Transverse colon (tissue), 4 donors: ENCODE data around the gene NR4A3. TPM values are rescaled to one million over a fixed set of nuclear protein-coding genes. Genes with fewer than 3 reads are reported as not detected.
A peak's percentile ranks its signal among the peaks of the same experiment; 100 is the strongest.

ENCODE experiments used
- DNase-seq: peaks from one replicate; pipeline ENCODE4 v3.0.0-alpha.2; 2019
- H3K27ac ChIP-seq, 4 donors: fragments of 200-600 bp; sonication (generic); 2 replicates each; pipeline ENCODE4 v1.5.1; 2016 to 2018; ENCODE audit warnings: inconsistent platforms in 4 of 4
- H3K27me3 ChIP-seq: fragments of 200-600 bp; sonication (generic); 2 replicates; pipeline ENCODE4 v1.5.1; 2017; ENCODE audit warnings: inconsistent platforms
- H3K36me3 ChIP-seq, 4 donors: fragments of 200-600 bp; sonication (generic); 2 replicates each; pipeline ENCODE4 v1.5.1; 2017 to 2019; ENCODE audit warnings: inconsistent platforms in 4 of 4
- H3K4me1 ChIP-seq, 4 donors: fragments of 200-600 bp; sonication (generic); 2 replicates each; pipeline ENCODE4 v1.5.1; 2017 to 2020; ENCODE audit warnings: inconsistent platforms in 4 of 4
- H3K4me3 ChIP-seq, 4 donors: fragments of 200-600 bp; sonication (generic); 1 replicate in 1 of 4; 2 replicates in 3 of 4; pipeline versions ENCODE4 v1.5.1 to v1.6.1; 2017 to 2019; ENCODE audit warnings: inconsistent platforms in 4 of 4
- H3K9me3 ChIP-seq, 2 donors: fragments of 200-600 bp; sonication (generic); 2 replicates each; pipeline ENCODE4 v1.5.1; 2017 to 2019; ENCODE audit warnings: inconsistent platforms in 2 of 2
- EP300 ChIP-seq: sonication (generic); formaldehyde crosslinking; IDR thresholded peaks from one replicate; pipeline ENCODE4 v1.6.1; 2017; ENCODE audit warnings: antibody characterized with exemption, low read depth
- POLR2A ChIP-seq: fragments of 450-650 bp; IDR thresholded peaks from one replicate; pipeline ENCODE4 v1.6.1; 2016; ENCODE audit warnings: antibody characterized with exemption, mild to moderate bottlenecking, moderate library complexity
- POLR2AphosphoS5 ChIP-seq, 3 donors: sonication (generic); formaldehyde crosslinking; IDR thresholded peaks; one replicate each; pipeline ENCODE4 v1.6.1; 2016; ENCODE audit warnings: antibody characterized with exemption in 3 of 3
- WGBS, 2 donors: methylation state at CpG; one replicate each; pipeline ENCODE4 v1.1.5; 2018; ENCODE audit warnings: low coverage in 1 of 2; 5-methylcytosine and 5-hydroxymethylcytosine counted together
- in situ Hi-C, 4 donors: fragments of 200-750 bp; cut with MboI; loops; one replicate each; pipeline versions ENCODE4 v1.15.0 to v1.15.1; 2017; ENCODE audit warnings: low sequenced_read_pairs in 3 of 4, low pct_ligation_motif_present in 1 of 4, low pct_unique_long_range_greater_than_20kb in 1 of 4
- intact Hi-C: fragments of 100-400 bp; cut with DNase I; formaldehyde crosslinking; loops from one replicate; pipeline ENCODE4 v1.15.1; 2023; ENCODE audit warnings: low total_unique reads
- total RNA-seq, 4 donors: library from RNA; depleted of rRNA; stranded (reverse); fragments of >200 nt; gene quantifications; one replicate each; pipeline ENCODE4 v1.1.0, GENCODE V29; 2016
- TF ChIP-seq, protein P1 (sequence below), 5 experiments: fragments of 200-600 bp in 3 of 5; fragments of 450-650 bp in 2 of 5; sonication (generic) in 3 of 5; IDR thresholded peaks; 1 replicate in 2 of 5; 2 replicates in 3 of 5; pipeline ENCODE4 v1.5.1; 2016 to 2017; ENCODE audit warnings: antibody characterized with exemption in 5 of 5, inconsistent platforms in 3 of 5, mild to moderate bottlenecking in 2 of 5, moderate library complexity in 1 of 5

NR4A3 gene
- total RNA-seq, 4 donors from 2014 or later = 0.48 to 3.4 (median 1.3) TPM

DNA sequence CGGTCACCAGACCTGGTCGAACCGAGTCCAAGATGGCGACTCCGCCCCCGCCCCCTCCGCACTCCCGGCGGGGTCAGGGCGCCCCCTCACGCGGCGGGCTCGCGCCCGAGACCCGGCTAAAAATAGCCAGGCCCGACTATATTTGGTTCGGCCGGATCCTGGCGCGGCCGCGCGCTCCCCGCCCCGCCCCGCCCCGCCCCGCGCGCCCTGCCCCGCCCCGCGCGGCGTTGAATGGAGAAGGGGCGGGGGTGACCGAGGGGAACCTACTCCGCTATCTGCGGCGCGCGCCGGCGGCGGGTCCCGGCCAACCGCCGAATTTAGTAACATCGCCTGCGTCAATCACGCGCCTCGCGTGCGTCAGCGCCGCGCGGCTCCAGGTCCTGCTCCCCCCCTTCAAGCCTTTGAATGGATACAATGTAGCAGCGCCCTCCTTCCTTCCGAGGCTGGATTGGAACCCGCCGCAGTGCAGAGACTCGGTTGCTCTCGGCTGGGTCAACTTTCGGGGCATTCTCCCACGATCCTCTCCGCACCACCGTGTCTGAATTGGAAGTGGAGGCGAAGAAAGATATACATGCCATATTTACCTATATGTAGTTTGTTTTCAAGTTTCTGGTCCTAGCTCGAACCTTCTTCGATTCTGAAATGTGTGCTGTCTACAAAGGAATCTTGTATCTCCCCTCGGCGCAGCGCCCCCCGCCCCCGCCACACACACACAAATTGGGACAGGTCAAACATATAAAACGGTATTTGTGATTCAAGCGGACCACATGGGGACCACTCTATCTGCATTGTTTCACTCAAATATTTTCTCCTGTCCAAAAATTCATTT is 1.6 kb upstream of the NR4A3 start:
- H3K9me3 ChIP-seq = no peaks in the 10 kb centered on the region
- peaks cover 31% of the 10 kb centered on the region for H3K27me3 ChIP-seq
- peak overlapping the region; percentile 90 to 97 (median 94) for H3K27ac ChIP-seq
- H3K4me3 ChIP-seq = peak overlapping the region; percentile 66 to 79 (median 72)
- H3K36me3 ChIP-seq = no peaks in the 10 kb centered on the region
- 0% methylated on average over 30 of the region's 81 CpGs; no CpG with 5 or more reads in 1 of the 2 donors for WGBS, 2 donors
- intact Hi-C loops (loop anchor here (5.0 kb wide), 1 partner anchor 87 kb away; the partner anchor contains the start of gene STX17), in situ Hi-C loops (loop anchor here in 3 of 4 donors (25.0 kb wide), 2 partner anchors 192 to 517 kb away; no protein-coding TSS in a partner anchor)
- peak; percentile 90 for DNase-seq
- peaks cover 18 to 51% (median 46%) of the 10 kb centered on the region in 4 donors for H3K4me1 ChIP-seq
- peak; percentile 58 to 85 (median 67) for TF ChIP-seq POLR2AphosphoS5 (IDR thresholded peaks at IDR 0.05)
- peak; percentile 99 for TF ChIP-seq EP300
- no peak for TF ChIP-seq POLR2A
- TF ChIP-seq, protein P1, sequence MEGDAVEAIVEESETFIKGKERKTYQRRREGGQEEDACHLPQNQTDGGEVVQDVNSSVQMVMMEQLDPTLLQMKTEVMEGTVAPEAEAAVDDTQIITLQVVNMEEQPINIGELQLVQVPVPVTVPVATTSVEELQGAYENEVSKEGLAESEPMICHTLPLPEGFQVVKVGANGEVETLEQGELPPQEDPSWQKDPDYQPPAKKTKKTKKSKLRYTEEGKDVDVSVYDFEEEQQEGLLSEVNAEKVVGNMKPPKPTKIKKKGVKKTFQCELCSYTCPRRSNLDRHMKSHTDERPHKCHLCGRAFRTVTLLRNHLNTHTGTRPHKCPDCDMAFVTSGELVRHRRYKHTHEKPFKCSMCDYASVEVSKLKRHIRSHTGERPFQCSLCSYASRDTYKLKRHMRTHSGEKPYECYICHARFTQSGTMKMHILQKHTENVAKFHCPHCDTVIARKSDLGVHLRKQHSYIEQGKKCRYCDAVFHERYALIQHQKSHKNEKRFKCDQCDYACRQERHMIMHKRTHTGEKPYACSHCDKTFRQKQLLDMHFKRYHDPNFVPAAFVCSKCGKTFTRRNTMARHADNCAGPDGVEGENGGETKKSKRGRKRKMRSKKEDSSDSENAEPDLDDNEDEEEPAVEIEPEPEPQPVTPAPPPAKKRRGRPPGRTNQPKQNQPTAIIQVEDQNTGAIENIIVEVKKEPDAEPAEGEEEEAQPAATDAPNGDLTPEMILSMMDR (IDR thresholded peaks at IDR 0.05) = no peak

DNA sequence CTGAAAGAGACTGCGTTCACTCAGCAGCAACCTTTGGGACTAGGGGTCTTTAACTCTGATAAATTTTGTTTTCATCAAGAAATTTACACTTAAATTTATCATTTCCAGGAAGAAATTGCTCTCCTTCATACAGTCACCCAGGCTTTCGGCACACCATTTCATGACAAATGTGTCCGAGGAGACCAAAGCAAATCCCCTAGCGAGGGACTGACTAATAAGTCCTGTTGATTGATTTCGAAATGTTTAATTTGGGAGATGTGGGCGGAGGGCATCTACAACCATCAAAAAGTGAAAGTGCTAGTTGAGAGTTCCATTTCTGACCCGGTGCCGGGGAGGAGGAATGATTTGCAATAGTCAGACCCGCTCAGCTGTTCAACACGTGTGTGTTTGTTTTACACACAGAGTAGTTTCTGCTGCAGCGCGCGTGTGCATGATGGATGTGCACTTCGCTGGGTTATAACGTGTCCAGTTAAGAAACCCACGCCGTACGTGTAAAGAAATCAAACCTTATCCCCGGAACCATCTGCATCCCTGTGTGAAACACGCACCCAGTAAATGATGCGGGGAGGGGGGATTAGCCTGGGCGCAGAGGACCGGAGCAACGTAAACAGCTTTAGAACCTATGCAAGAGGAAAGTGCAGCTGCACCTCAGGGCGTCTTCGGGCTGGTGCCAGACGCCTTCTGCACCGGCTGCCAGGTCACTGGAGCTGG is 845 bp upstream of the NR4A3 start:
- Histone ChIP-seq H3K4me3 (peak overlapping the region; percentile 66 to 79 (median 72)), H3K9me3 (no peaks in the 10 kb centered on the region), H3K27ac (peak overlapping the region; percentile 90 to 97 (median 94)), H3K4me1 (peaks cover 18 to 56% (median 50%) of the 10 kb centered on the region in 4 donors), H3K27me3 (peaks cover 38% of the 10 kb centered on the region), H3K36me3 (no peaks in the 10 kb centered on the region)
- in situ Hi-C loops (loop anchor here in 3 of 4 donors (25.0 kb wide), 2 partner anchors 191 to 516 kb away; no protein-coding TSS in a partner anchor), intact Hi-C loops (loop anchor here (5.0 kb wide), 1 partner anchor 86 kb away; the partner anchor contains the start of gene STX17)
- peak; percentile 66 for DNase-seq
- TF ChIP-seq POLR2A = no peak
- no peak for TF ChIP-seq EP300
- peak in 2 of 3 donors; percentile 36 to 49 for TF ChIP-seq POLR2AphosphoS5 (IDR thresholded peaks at IDR 0.05)
- TF ChIP-seq, protein P1 (IDR thresholded peaks at IDR 0.05) = no peak
- WGBS, 2 donors = 0% methylated on average over 4 to 28 of the region's 28 CpGs

DNA sequence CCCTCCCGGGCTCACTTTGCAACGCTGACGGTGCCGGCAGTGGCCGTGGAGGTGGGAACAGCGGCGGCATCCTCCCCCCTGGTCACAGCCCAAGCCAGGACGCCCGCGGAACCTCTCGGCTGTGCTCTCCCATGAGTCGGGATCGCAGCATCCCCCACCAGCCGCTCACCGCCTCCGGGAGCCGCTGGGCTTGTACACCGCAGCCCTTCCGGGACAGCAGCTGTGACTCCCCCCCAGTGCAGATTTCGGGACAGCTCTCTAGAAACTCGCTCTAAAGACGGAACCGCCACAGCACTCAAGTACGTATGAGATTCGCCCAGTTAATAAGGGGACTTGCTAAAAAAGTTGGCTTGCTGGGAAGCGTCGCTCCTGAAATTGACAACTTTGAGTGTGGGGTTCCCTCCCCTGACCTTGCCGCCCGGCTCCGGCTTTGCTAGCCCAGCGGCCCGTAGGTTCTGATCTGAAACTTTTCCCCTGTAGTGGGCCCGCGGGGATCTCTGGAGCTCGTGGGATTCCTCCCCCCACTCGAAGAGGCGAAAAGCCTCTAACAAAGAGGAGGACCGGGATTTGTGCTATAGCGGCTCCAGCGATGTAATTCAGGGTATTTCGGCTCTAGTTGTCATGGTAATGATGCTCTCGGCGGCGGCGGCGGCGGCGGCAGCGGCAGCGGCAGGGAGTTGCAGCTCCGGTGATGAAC is 572 bp downstream of the NR4A3 start:
- Histone ChIP-seq H3K4me1 (peaks cover 18 to 56% (median 50%) of the 10 kb centered on the region in 4 donors), H3K27ac (peak overlapping the region; percentile 90 to 97 (median 94)), H3K36me3 (no peaks in the 10 kb centered on the region), H3K9me3 (no peaks in the 10 kb centered on the region), H3K4me3 (peak overlapping the region; percentile 66 to 79 (median 72)), H3K27me3 (peaks cover 51% of the 10 kb centered on the region)
- in situ Hi-C loops = loop anchor here in 3 of 4 donors (25.0 kb wide), 2 partner anchors 190 to 515 kb away; no protein-coding TSS in a partner anchor
- 0% methylated on average over 1 to 36 of the region's 51 CpGs for WGBS, 2 donors
- DNase-seq = peak; percentile 52
- intact Hi-C loops = loop anchor here (5.0 kb wide), 1 partner anchor 85 kb away; the partner anchor contains the start of gene STX17
- no peak for TF ChIP-seq POLR2A
- TF ChIP-seq, protein P1 (IDR thresholded peaks at IDR 0.05) = no peak
